ENCODE data around the gene BEND5.
A peak's percentile ranks its signal among the peaks of the same experiment; 100 is the strongest.

Gene BEND5

GRCh38 chr1:48761986-48762385 lies 14.7 kb downstream of the BEND5 start:
- DNase-seq = peak; percentile 54

- DNase-seq = peak; percentile 86
Measured at GRCh38 chr1:48761411-48761810, 15.3 kb downstream of the BEND5 start.

GRCh38 chr1:48760857-48761256 lies 15.8 kb downstream of the BEND5 start:
- peak; percentile 5 for DNase-seq

- DNase-seq = no peak
Measured at GRCh38 chr1:48758976-48759375, 17.7 kb downstream of the BEND5 start.

GRCh38 chr1:48757363-48757762 lies 19.3 kb downstream of the BEND5 start:
- DNase-seq = no peak

GRCh38 chr1:48756683-48757316 lies 19.9 kb downstream of the BEND5 start:
- no peak for DNase-seq

GRCh38 chr1:48753293-48753692 lies 23.4 kb downstream of the BEND5 start:
- DNase-seq = no peak

- DNase-seq = no peak
Measured at GRCh38 chr1:48750109-48750508, 26.6 kb downstream of the BEND5 start.

GRCh38 chr1:48749068-48749467 lies 27.6 kb downstream of the BEND5 start:
- no peak for DNase-seq

- no peak for DNase-seq
Measured at GRCh38 chr1:48746906-48747305, 29.8 kb downstream of the BEND5 start.

- DNase-seq = no peak
Measured at GRCh38 chr1:48744032-48744431, 32.7 kb downstream of the BEND5 start.

GRCh38 chr1:48743480-48743879 lies 33.2 kb downstream of the BEND5 start:
- no peak for DNase-seq

- no peak for DNase-seq
Measured at GRCh38 chr1:48741380-48741779, 35.3 kb downstream of the BEND5 start.

- DNase-seq = no peak
Measured at GRCh38 chr1:48740621-48741020, 36.1 kb downstream of the BEND5 start.

- no peak for DNase-seq
Measured at GRCh38 chr1:48739091-48739490, 37.6 kb downstream of the BEND5 start.

- no peak for DNase-seq
Measured at GRCh38 chr1:48738356-48738755, 38.3 kb downstream of the BEND5 start.

GRCh38 chr1:48735796-48736195 lies 40.9 kb downstream of the BEND5 start:
- no peak for DNase-seq

- no peak for DNase-seq
Measured at GRCh38 chr1:48730164-48730910, 46.4 kb downstream of the BEND5 start.

- DNase-seq = no peak
Measured at GRCh38 chr1:48728584-48728983, 48.1 kb downstream of the BEND5 start.

- no peak for DNase-seq
Measured at GRCh38 chr1:48726557-48727215, 50.0 kb downstream of the BEND5 start.

GRCh38 chr1:48726139-48726538 lies 50.6 kb downstream of the BEND5 start:
- no peak for DNase-seq

GRCh38 chr1:48725341-48726046 lies 51.2 kb downstream of the BEND5 start:
- peak; percentile 22 for DNase-seq

- DNase-seq = no peak
Measured at GRCh38 chr1:48720929-48721328, 55.8 kb downstream of the BEND5 start.

GRCh38 chr1:48718705-48719104 lies 58.0 kb downstream of the BEND5 start:
- DNase-seq = no peak

Measured in fibroblast of skin of right quadriceps (primary cell).